ENCODE measurements around the gene EFCAB8.

DNA sequence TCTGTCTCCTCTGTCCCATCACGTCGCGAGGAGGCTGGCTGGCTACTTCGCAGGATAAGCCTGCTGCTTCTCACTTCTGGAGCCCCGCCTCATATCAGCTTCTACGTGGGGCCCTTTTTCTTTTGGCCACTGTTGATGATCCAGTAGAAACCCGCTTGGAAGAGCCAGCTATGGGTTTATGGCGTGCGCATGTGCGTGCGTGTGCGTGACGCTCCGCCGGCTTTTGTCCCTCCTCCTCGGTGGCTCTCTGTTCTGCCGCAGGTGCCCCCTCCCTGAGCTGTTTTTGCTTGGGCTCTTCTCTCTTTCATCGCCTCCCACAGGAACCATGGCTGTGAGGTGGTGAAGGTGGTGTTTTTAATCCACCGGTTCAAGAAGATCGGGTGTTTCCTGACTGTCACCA is 26.5 kb downstream of the EFCAB8 start:
- TF ChIP-seq CTCF (IDR thresholded peaks at IDR 0.05), result no peak
- TF ChIP-seq POLR2AphosphoS5 (IDR thresholded peaks at IDR 0.05), result no peak
- no peak for TF ChIP-seq POLR2A (IDR thresholded peaks at IDR 0.05)

Data from stomach (tissue), 4 donors.